Left lobe of liver (tissue), 2 donors: ENCODE data around the gene MAGEA2B. TPM values are rescaled to one million over a fixed set of nuclear protein-coding genes. Genes with fewer than 3 reads are reported as not detected.
A peak's percentile ranks its signal among the peaks of the same experiment; 100 is the strongest.
"Not testable (repeated sequence)": the region's sequence is repeated elsewhere in the genome, so short reads cannot be mapped to it uniquely, and the experiment has no call there.

Experiments
- ATAC-seq: fragments of 200-7000 bp; cut with Tn5 transposase; one replicate; pipeline ENCODE4 v1.9.1; 2020; ENCODE audit warnings: mild to moderate bottlenecking, moderate library complexity
- DNase-seq: peaks from one replicate; pipeline ENCODE4 v3.0.0-alpha.2; 2020; ENCODE audit warnings: low spot score
- total RNA-seq: library from RNA; stranded (reverse); gene quantifications from one replicate; pipeline ENCODE4 v1.2.1, GENCODE V29; 2021
- donor health status: DM: no; HTN: no; CAD: no; lungs with moderate emphysema.
- donor health status: DM: no; HTN: yes; CAD: no.

The MAGEA2B gene
- total RNA-seq, 1 donor from 2014 or later, result not detected

DNA sequence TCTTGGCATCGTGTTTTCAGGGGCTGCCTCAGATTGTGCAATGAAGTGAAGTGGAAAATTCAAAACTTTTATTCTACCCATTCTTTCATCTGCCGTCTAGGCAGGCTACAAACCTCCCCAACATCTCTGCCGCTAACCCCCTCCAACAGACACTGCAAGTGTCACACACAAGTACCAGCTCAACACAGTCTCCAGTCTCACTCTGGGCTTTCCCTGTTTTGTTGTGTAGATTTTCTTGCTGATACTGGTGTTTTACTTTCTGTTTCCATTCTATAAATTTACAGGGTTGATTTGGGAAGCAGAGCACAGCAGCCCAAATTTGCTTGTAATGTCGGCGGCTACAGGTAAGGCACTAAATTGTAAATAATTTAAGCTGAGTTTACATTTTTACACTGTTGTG, 40.4 kb downstream of the MAGEA2B start:
- not testable (repeated sequence) for ATAC-seq, DNase-seq

DNA sequence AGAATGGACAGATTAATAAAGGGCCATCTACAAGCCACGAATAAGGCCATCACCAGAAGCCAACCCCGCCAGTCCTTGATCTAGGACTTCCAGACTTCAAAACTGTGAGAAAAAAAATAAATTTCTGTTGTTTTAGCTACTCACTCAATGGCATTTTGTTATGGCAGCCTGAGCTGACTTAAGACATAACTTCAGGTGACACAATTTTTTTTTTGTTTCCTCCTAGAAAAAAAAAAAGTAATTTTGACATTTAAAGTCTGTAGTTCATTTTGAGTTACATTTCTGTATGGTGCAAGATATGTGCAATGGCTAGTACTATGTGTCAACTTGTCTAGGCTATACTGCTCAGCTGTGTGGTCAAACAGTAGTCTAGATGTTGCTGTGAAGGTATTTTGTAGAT, 44.5 kb downstream of the MAGEA2B start, which contains the start of gene CSAG3:
Gene CSAG3 (plus strand): TSS at position 301 of the 400 bp plus-strand sequence.
- DNase-seq, ATAC-seq: not testable (repeated sequence)

DNA sequence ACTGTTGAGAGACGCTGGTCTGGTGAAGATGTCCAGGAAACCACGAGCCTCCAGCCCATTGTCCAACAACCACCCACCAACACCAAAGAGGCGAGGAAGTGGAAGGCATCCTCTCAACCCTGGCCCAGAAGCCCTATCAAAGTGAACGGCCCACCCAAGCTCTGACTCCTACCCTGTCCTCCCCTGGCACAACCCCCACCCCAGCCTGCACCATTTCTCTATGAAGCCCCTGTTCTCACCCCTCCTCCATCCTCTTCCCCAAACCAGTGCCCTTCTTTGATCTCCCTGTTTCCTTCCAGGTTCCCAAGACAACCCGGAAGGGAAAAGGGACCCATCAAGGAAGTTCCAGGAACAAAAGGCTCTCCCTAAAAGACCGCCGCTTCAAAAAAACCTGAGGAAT, 45.1 kb downstream of the MAGEA2B start:
- not testable (repeated sequence) for ATAC-seq, DNase-seq

DNA sequence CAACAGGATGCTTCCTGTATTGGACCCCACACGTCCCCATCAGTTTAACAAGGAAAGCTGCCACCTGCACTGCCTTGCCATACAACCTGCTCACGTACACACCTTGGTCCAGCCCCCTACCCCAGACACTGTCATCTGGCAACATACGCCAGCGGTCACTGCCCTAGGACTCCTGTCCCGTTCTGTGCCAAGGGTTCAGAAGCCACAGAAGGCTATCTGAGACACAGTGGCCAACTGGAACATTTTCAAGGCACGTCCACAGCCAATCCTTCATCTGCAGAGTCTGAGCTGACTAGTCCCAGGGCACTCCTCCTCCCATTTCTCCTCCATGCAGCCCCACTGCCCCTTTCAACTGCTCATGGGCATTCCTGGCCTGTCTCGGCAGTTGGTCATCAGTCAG, 47.2 kb downstream of the MAGEA2B start:
- ATAC-seq, result peak; percentile 99
- not testable (repeated sequence) for DNase-seq

DNA sequence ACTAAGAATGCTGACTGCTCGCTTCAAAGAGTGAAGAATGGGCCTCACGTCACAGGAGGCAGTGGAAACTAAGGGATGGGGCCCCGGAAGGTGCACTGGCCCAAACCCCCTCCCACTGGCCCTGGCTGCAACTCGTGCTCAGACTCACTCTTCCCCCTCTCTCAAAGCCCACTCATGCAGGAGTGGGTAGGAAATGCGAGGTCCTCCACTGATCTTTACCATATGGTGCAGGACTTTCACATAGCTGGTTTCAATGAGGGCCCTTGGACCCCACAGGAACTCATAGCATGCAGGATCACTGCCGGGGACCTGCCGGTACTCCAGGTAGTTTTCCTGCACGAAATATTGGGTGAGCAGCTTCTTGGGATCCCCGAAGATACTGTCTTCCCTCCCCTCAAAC, 52.1 kb downstream of the MAGEA2B start:
- DNase-seq, ATAC-seq: not testable (repeated sequence)

Other genes with a start within 250 kb of the MAGEA2B start
- not detected for gene GABRQ, start 76.7 kb upstream of the MAGEA2B start, total RNA-seq
- gene MAGEA3, start 15.8 kb upstream of the MAGEA2B start, total RNA-seq, result not detected
- not detected for gene CSAG2, start 5.4 kb upstream of the MAGEA2B start, total RNA-seq
- gene CSAG1, start 19.1 kb downstream of the MAGEA2B start, total RNA-seq, result not detected
- not detected for gene MAGEA12, start 19.1 kb downstream of the MAGEA2B start, total RNA-seq
- not detected for gene MAGEA2, start 39.2 kb downstream of the MAGEA2B start, total RNA-seq
- not detected for gene CSAG3, start 44.6 kb downstream of the MAGEA2B start, total RNA-seq
- 0.25 TPM for gene MAGEA6, start 55.1 kb downstream of the MAGEA2B start, total RNA-seq
- 12.2 TPM for gene CETN2, start 116.1 kb downstream of the MAGEA2B start, total RNA-seq
- 22.0 TPM for gene NSDHL, start 116.4 kb downstream of the MAGEA2B start, total RNA-seq
- gene ZNF185, start 183.4 kb downstream of the MAGEA2B start, total RNA-seq, result 0.96 TPM